ENCODE measurements around the gene DNASE2.

The DNASE2 gene

GRCh38 chr19:12886651-12886968 lies 5.4 kb upstream of the DNASE2 start:
- no peak for DNase-seq

- no peak for DNase-seq
These were observed 4.8 kb upstream of the DNASE2 start for GRCh38 chr19:12885749-12886650.

- DNase-seq: peak in 1 of 2 experiments; percentile 51
These were observed 3.9 kb upstream of the DNASE2 start for GRCh38 chr19:12884926-12885748.

GRCh38 chr19:12884627-12884925 lies 3.3 kb upstream of the DNASE2 start:
- no peak for DNase-seq

- DNase-seq: no peak
These were observed 3.0 kb upstream of the DNASE2 start for GRCh38 chr19:12884202-12884601.

GRCh38 chr19:12882589-12882988 lies 1.3 kb upstream of the DNASE2 start:
- no peak for DNase-seq

GRCh38 chr19:12880551-12881171 lies 588 bp downstream of the DNASE2 start:
- no peak for DNase-seq

- DNase-seq: no peak
These were observed 6.2 kb downstream of the DNASE2 start for GRCh38 chr19:12875086-12875485.

GRCh38 chr19:12873891-12874745 lies 7.1 kb downstream of the DNASE2 start:
- DNase-seq: no peak

GRCh38 chr19:12872941-12873890 lies 8.0 kb downstream of the DNASE2 start:
- no peak for DNase-seq

- no peak for DNase-seq
These were observed 9.0 kb downstream of the DNASE2 start for GRCh38 chr19:12872255-12872654.

- no peak for DNase-seq
These were observed 9.6 kb downstream of the DNASE2 start for GRCh38 chr19:12871681-12872080.

GRCh38 chr19:12868540-12869112 lies 12.6 kb downstream of the DNASE2 start:
- DNase-seq: no peak

- DNase-seq: no peak
These were observed 13.8 kb downstream of the DNASE2 start for GRCh38 chr19:12867120-12868099.

GRCh38 chr19:12866416-12867119 lies 14.7 kb downstream of the DNASE2 start:
- no peak for DNase-seq

GRCh38 chr19:12865746-12866415 lies 15.4 kb downstream of the DNASE2 start:
- DNase-seq: no peak

GRCh38 chr19:12864721-12865715 lies 16.2 kb downstream of the DNASE2 start:
- no peak for DNase-seq

Data from NCI-H446 (cell line).